ENCODE measurements around the gene TRHDE.

TRHDE gene

DNA sequence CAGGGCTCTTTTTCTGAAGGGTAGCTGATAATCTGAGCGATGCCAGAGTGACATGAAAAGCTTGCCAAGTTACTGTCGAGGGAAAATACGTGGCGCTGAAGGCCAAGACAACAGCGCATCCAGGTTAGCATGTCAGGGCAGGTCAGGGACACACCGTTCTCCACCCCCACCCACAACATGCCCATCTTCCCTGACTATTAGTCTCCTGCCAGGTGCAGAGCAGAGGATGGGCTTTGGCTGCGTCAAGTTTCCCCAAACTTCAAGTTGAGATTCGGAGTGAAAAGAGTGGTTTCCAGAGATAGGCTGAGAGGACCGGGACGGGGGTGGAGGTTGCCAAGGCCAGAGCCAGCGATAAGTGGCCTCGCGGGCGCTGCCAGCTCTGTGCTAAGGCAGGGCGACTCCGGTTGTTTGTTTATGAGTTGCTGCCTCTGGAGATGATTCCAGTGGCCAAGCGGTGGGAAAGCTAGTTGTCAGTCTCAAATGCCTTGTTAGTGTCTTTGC, 1.7 kb downstream of the TRHDE start:
- no peak for DNase-seq

- no peak for DNase-seq
Observed at GRCh38 chr12:72274931-72275330, 2.8 kb downstream of the TRHDE start.

DNA sequence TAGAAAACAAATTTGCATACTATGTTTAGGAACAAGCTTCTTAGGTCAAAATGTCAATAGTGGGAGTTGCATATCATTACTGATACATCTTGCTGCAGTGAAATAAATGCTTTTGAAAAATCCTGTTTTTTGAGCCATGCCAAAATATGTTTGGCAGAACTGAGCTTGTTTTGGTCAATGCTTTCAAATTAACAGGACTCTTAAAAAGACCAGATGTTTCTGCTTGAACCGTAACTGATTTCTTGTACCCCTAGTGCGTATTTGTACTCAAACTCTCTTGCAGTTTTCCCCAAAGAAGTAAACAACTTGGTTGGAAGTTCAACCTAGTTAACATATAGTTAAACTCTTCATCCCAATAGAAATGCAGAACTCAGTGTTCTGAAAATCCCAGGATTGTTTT, 3.4 kb downstream of the TRHDE start:
- DNase-seq = no peak

DNA sequence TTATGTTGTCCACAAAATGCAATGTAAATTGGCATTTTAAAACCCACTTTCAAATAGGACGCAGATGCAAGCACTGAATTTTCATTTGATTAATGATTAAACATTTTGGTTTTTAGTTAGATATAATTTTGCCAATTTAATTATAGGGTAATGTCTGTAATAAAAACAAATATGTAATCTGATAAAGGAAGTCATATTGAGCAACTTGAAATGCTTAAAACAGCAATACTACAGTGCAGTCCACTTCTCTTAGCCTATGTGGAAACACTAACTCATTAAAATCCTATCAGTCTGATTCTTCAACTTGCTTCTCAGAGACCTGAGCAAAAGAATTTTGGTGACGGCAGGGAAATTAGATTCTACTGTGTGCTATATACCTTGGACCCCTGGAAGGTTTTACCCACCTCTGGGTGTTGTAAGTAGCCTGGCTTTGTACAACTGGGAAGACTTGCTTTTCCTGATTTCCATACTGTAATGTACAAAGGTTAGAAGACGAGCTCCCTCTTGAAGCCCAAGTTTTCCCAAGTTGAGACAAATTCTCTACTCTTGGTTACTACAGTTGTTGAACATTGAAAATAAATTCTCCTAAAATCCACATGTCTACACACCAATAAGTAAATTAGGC, 4.1 kb downstream of the TRHDE start:
- DNase-seq = no peak

GRCh38 chr12:72277415-72277814, 5.2 kb downstream of the TRHDE start:
- DNase-seq = no peak

- no peak for DNase-seq
Observed at GRCh38 chr12:72278894-72279293, 6.7 kb downstream of the TRHDE start.

DNA sequence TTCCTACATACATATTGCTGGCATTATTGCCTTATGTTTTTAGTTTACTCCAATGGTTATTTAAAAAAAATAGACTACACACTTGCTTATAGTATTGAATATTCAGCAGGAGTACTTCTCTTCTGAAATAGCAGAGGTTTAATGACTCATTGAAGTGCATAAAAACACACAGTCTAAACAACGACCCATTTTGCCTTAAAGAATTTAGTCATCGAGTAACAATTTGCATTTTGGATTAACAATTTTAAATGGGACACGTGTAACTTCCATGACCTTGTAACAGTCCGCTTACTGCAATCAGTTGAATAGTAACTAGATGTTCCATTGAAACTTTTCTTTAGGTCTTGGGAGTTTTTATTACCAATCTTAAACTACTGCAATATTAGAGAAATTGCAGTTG, 9.0 kb downstream of the TRHDE start:
- no peak for DNase-seq

DNA sequence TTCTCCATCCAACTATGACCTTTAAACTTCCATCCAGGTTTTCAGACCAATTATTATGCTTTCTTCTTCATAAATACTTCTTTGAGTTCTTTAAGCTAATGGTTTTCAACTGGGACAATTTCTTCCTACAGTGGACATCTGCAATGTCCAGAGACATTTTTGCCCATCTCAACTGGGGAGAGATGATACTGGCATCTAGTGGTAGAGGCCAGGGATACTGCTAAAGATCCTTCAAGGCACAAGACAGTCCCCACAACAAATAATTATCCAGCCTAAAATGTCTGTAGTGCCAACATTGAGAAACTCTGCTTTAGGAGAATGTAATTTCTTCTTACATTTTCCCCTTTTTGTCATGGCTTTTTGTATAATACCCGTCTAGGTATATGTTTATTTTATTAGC, 10.6 kb downstream of the TRHDE start:
- no peak for DNase-seq

GRCh38 chr12:72285861-72286260, 13.7 kb downstream of the TRHDE start:
- no peak for DNase-seq

GRCh38 chr12:72286526-72286925, 14.4 kb downstream of the TRHDE start:
- DNase-seq = no peak

GRCh38 chr12:72288436-72288835, 16.3 kb downstream of the TRHDE start:
- DNase-seq = no peak

- DNase-seq = no peak
Observed at GRCh38 chr12:72288911-72289310, 16.7 kb downstream of the TRHDE start.

GRCh38 chr12:72289633-72290032, 17.5 kb downstream of the TRHDE start:
- DNase-seq = no peak

DNA sequence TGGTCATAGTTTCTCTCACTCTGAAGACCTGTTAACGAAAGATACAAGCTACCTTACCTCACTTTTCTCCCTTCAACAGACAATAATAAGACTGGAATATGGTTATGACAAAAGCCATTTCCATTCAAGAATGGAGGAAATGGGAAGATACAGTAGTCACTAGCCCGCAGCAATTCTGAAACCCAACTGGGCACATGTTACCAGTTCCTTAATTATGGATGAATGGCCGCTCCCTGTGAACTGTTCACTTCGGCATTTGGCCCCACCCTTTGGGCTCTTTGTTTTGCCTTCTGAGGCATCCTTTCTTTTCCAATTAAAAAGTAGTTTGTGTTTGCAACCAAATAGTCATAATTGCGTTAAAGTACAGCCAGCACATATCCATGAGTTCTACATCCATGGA, 19.0 kb downstream of the TRHDE start:
- no peak for DNase-seq

- no peak for DNase-seq
Observed at GRCh38 chr12:72293701-72294100, 21.5 kb downstream of the TRHDE start.

DNA sequence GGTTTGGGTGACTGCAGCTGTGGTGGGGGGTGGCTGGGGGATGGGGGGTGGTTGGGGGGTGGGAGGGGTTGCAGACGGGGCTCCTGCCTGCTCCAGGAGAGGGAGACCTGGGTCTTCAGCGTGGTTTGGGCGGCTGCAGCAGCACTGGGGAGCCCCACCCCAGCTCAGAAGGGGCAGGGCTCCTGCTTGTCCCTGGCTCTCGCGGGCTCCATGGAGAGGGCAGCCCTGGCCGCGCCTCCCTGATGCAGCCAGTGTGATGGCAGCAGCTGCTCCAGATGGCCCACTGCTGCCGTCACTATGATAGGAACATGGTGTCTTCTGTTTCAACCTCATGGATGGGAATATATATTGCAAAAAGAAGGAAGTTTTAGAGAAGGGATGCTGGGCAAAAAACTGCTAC, 22.9 kb downstream of the TRHDE start:
- no peak for DNase-seq

- no peak for DNase-seq
Observed at GRCh38 chr12:72295744-72296143, 23.6 kb downstream of the TRHDE start.

DNA sequence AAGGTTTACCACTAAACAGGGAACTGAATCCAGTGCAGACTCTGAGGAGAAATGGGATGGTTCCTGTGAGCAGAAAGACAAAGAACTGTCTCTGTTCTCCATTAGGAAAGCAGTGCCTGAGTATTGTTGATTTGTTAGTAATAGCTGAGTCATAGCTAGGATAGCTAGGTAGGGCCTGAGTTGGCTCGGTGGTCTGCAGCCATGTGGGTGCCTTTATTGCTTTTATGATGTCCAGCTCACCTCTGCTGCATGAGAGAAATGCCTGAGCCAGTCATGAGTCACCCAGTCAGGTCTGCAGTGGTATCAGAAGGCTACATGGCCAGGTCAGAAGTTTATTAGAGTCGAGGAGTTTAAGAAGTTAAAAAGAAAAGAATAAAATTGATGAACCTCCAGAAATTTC, 24.2 kb downstream of the TRHDE start:
- no peak for DNase-seq

DNA sequence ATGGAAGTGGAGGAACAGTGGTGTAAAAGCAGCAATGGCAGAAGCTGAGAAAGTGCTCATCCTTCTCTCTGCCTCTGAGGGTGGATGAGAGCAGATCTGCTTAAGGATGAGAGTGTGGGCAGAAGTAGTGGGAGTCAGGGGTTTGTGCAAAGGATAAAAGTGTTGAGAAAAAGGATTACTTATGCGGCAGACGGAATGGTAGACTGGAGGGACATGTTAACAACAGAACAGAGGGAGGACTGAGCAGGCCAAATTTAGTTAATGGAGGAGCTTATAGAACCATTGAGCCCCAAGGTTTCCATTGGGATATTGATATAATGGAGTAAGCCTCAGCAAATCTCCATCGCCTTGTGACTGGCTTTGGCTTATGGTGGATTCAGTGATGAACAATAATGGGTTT, 25.5 kb downstream of the TRHDE start:
- no peak for DNase-seq

DNA sequence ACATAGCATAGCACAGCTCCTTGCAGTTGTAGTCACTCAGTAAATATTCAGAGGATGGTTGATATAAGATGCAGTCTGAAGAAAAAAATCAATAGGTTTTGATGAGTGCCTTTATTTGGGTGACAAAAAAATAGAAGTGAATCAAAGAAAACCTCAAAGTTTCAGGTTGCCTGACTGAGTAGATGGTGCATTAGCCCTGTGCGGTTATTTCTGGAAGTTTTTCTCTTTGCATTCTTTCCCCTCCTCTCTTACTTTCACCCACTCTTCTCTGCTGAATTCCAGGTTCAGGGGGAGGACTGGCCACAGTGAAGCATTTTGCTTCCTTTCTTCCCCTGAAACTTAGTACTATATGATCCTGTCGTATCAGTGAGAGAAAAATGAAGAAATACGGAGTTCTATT, 28.6 kb downstream of the TRHDE start:
- no peak for DNase-seq

GRCh38 chr12:72304751-72305150, 32.6 kb downstream of the TRHDE start:
- DNase-seq = no peak

DNA sequence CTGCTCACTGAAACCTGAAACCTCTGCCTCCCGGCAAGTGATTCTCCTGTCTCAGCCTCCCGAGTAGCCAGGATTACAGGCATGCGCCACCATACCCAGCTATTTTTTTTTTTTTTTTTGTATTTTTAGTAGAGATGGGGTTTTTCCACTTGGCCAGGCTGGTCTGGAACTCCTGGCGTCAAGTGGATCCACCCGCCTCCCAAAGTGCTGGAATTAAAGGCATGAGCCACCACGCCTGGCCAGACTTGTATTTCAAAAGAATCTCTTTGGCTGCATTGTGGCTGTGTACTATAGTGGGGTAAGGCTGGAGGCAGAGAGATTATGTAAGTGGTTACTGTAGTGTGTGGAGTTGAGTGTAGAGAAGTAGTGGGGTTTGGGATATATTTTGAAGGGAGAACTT, 35.1 kb downstream of the TRHDE start:
- no peak for DNase-seq

DNA sequence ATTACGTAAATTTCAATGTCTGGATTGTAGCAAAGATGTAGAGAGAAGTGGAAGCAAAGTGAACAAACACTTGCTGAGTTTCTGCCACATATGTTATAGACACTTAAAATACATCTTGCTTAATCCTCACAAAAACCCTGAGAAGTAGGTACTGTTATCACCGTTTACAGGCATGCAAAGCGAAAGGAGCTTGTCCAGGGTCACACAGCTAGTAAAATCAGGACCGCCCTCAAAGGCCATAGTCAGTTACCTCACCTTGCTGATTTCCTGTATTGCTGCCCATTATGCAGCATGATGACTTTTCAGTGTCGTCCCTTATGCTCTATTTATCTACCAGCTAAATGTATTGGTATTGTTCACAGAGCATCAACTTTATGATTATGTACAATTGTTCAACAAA, 39.8 kb downstream of the TRHDE start:
- no peak for DNase-seq

DNA sequence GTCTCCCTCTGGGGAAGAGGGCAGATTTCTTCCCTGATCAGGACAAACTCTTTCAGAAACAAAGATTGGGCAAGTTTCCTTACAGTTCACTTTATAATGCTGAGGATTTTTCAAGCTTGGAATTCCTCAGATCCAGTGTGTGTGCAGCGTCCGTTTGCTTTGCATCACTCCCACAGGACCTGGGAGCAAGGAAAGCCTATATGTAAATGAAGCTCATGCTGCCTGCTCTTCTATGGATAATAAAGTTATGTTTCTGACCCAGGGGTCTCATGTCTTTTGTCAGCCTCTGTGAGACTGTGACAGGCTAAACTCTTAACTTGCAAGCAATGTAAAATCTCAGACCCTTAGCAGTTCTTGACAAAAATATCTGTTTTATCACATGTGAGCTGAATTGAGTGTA, 41.6 kb downstream of the TRHDE start:
- DNase-seq = no peak

DNA sequence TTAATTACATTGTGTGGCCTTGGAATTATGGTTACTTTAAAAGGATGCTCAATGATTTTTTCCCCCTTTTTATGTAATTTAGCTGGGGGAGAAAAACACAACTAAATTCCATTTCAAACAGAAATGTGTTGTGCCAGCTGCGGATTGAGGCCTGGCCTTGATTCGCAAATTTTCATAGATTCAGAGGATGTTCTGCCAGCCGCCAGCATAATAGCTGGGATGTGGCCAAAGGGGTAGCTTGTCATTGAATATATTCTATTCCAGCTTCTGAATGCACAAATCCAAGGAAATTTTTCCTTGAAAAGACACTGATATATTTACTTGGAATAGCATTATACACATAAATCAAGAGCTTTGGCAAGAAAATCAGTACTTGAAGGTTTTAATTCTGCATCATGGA, 43.7 kb downstream of the TRHDE start:
- DNase-seq = no peak

DNA sequence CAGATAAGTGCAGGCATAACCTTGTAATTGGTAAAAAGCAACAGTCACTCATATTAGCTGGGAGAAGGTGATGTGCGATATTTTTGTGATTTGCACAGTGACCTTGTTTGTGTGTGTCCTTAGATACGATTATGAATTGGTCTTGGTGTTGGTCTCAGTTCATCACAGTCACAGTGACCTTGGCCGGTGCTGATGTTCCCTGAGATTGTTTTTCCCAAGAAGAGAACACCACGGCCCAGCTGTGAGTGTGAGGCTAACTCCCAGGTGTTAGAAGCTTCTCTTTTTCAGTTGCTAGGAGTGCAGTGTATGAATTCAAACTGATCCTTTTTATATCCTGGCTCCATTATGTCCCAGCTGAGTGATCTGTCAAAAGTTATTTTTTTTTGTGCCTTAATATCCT, 46.2 kb downstream of the TRHDE start:
- no peak for DNase-seq

Measured in effector CD4-positive, alpha-beta T cell (primary cell).